OCI-LY7 (cell line): ENCODE results near the gene MVD.

Experiments
- CTCF ChIP-seq: fragments of 200-600 bp; sonication (generic); conservative IDR thresholded peaks from 2 replicates; pipeline ENCODE4 v1.5.1; 2014; ENCODE audit warnings: mild to moderate bottlenecking, antibody characterized with exemption, low read length, moderate library complexity, mixed read lengths
- EZH2phosphoT487 ChIP-seq: fragments of 200-600 bp; sonication (generic); IDR thresholded peaks from 2 replicates; pipeline ENCODE4 v1.6.1; 2018; ENCODE audit warnings: low read depth, borderline replicate concordance, mild to moderate bottlenecking, mixed run types, antibody characterized with exemption, low read length, moderate library complexity, mixed read lengths

DNA sequence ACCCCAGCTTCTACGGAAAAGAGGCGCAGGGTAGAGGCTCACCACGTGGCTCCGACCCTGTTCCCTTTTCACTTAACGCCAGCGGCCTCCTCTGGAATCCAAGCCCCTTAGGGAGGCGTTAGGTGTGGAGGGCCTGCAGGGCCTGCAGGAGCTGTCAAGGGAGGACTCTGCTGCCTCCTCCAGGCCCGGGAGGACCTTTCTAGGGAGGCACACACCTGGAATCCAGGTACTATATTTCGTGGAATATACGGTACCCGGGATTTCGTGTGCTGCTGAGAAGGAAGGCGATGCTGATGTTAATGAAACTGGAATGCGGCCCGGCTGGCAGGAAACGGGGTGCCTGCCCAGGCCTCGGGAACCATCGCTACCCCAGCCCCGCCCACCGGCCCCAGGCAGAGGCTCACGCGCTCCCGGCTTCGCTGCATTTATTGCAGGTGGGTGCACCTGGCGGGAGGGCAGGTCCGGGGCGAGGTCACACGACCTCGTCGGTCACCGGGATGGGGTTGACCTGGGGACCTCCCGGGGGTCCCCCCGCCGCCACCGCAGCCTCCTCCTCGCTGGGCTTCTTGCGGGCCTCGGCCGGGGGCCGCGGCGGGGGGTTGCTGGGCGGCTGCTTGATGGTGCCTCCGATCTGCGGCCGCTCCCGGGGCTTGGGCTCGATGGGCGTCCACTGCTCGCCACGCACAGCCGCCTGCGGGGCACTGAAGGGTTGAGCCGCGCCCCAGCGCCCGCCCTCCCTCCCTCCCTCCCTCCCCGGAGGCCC is 19.8 kb downstream of the MVD start:
- TF ChIP-seq CTCF (no peak), EZH2phosphoT487 (no peak)
